GM19397 (cell line): ENCODE data around the gene NCOA4.
"Not testable (repeated sequence)": the region's sequence is repeated elsewhere in the genome, so short reads cannot be mapped to it uniquely, and the experiment has no call there.

Experiments
- ATAC-seq: cut with Tn5 transposase; IDR thresholded peaks from one replicate; pipeline ENCODE4 v1.9.1; 2021; ENCODE audit warnings: mild to moderate bottlenecking, moderate library complexity; ENCODE audit not compliant: unreplicated experiment

Gene NCOA4

DNA sequence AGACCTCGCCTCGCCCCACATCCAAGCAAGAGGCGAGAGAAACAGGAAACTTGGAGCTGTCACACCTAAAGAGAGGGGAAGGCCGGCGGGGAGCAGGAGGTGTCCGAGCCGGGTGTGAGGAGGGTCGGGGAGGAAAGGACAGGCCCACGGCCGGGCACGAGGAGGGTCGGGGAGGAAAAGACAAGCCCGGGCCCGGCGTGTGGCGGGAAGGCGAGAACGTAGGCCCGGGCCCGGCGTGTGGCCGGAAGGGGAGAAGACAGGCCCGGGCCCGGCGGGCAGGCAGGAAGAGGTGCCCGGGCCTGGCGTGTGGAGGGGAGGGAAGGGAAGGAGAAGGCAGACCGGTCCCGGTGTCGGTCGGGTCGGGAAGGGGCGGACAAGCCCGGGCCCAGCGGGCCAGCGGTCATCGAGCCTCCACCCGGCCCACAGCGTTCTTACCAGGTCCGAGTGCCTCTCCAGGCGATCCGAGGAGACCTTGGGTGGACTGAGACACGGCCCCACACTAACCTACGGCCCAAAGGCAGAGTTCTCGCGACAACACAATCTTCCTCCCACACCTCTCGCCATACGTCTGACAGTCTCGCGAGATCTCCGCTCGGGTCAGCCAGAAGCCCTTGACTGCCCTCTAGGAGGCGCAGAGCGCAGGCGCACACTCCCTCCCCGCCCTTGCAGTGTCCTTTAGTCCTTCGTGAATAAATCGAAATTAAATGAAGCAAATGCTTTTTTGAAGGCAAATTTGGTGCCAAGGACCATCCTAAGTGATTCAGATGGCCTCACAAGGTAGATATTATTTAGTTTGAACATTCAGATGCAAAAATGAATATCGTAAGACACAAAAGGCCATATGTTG is at the start of gene NCOA4:
Gene NCOA4 (minus strand): TSS at position 533 of the 847 bp plus-strand sequence. CDS start 13,943 bp downstream, outside the sequence.
- peak; percentile 95 for ATAC-seq

DNA sequence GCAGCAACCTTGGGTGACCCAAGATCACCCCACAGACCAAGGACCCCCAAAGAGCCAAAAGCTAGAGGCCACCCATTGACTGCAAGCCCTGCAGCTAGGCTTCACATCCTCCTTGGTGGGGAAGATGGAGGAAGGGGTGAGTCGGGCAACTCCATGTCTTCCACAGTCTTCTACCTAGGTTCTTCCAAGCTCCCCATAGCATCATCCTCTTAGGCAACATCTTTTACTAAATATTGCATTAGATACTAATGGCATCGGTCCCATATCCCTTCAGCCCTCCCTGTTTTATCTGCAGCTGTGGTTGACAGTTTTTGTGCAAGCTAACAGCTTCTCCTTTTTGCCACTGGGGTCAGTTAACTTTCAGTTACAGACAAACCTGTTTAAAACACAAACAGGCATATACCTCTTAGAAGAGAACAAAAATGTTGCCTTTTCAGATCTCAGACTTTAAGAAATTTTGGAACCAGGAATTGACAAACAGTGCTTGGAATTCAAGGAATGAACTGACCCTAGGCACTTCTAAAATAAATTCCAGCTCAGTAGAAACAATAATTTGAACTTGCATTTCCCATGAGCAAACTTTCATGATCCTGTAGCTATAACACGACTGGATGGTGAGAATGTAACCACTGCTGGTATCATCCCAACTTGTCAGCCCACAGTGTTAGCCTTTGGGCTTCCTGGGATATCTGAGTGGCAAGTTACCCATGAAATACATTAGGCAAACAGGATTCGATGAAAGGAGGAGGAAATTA is 49.6 kb upstream of the NCOA4 start:
- no peak for ATAC-seq

DNA sequence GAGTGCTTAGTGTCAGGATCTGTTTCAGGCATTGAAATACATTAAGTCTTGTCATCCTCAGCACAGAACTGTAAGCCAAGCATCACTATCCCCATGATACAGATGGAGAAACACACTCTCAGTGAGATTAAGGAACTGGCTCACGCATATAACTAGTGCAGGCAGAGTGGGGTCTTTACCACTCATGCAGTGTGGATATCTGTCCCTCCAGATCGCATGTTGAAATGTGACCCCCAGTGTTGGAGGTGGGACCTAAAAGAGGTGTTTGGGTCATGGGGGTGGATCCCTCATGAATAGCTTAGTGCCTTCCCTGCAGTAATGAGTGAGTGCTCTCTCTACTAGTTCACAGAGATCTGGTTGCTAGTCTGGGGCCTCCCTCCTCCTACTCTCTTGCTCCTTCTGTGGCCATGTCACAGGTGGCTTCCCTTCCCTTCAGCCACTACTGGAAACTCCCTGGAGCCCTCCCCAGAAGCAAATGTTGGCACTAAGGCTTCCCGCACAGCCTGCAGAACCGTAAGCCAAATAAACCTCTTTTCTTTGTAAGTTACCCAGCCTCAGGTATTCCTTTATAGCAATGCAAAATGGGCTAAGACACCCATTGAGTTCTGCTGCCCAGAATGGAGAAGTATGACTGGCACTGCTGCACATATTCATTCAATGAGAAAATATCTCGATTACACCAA is 47.4 kb upstream of the NCOA4 start:
- no peak for ATAC-seq

DNA sequence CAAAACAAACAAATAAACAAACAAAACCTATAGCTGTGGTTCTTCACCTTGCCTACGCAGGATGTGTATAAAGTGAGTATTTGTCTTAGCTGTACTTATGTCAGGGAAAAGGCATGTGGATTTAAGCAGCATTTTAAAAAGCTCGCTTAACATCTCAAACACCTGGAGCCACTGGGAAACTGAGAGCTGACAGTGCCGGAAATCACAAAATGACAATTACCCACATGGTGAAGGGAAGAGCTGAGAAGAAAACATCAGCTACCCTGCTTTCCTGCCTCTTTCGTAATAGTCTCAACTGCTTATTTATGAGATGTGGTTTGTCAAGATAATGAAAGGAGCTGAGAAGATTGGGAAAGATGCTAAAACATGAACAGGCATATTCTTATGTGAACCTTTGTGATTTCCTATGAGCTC is 46.7 kb upstream of the NCOA4 start:
- no peak for ATAC-seq

DNA sequence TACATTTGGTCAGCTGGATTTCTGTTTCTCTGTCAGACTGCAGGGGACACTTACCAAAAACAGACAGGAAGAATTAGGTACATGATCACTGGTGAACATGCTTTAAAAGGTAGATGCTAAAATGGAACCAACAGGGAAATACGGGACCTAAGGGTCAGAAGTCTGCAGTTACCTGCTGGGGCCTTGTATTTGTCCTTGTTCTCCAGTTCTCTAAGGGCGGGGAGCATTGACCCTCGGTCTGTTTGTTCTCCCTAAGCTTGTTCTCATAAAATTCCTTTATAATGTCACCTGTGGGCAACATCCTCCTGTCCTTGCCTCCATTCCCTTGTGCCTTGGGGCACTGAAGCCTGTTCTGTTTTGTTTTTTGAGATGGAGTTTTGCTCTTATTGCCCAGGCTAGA is 45.4 kb upstream of the NCOA4 start:
- ATAC-seq = no peak

DNA sequence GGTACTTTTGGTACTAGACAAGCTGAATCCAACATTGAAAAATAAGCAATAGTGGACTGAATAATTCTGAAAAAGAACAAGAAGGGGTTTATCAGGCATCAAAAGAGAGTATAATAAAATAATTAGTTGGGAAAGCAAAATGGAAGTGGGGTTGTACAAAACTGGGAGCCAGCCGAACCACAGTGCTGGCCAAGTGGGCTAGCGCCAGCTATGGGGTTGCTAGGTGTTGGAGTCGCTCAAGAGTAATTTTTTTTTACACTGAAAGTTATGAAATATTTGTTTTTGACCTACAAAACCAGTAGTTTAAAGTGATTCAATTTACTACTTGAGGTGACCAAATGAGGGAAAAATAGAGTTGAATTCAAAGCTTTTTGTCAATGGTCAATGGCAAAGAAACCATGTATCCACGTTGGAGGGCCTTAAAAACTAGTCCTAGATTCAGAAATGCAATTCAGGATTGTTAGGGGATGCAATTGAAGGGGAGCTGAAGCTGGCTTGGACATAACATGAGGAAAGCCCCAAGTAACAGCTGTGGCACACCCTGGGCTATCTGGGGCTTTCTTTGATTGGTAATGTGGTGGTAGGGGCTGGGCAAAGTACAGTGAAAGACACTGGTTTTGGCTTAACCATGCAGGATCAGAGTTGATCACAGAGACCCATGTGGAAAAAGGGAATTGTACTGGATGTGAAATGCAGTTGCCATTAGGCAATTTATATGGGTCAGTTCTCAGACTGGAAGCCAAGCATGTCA is 43.9 kb upstream of the NCOA4 start:
- no peak for ATAC-seq

DNA sequence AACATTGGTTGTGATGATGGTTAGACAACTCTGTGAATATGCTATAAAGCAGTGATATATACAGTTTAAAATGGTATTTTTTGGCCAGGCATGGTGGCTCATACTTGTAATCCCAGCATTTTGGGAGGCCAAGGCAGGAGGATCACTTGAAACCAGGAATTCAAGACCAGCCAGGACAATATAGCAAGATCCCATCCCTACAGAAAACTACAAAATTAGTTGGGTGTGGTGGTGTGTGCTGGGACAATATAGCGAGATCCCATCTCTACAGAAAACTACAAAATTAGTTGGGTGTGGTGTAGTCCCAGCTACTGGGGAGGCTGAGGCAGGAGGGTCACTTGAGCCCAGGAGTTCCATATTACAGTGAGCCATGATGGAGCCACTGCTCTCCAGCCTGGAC is 43.1 kb upstream of the NCOA4 start:
- no peak for ATAC-seq

DNA sequence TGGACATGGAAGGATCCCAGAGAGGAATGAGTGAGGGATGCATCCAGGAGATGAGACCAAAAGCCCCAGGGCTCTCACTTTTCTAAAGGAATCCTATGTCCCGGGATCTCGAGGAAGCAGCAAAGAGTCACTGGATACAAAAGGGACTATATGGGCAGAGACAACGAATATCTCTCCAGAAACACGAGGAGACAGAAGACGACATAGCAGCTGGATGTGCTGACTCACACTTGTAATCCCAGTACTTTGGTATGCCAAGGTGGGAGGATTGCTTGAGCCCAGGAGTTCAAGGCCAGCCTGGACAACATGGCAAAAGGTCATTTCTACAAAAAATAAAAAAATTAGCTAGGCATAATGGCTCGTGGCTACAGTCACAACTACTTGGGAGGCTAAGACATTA is 40.3 kb upstream of the NCOA4 start:
- no peak for ATAC-seq

DNA sequence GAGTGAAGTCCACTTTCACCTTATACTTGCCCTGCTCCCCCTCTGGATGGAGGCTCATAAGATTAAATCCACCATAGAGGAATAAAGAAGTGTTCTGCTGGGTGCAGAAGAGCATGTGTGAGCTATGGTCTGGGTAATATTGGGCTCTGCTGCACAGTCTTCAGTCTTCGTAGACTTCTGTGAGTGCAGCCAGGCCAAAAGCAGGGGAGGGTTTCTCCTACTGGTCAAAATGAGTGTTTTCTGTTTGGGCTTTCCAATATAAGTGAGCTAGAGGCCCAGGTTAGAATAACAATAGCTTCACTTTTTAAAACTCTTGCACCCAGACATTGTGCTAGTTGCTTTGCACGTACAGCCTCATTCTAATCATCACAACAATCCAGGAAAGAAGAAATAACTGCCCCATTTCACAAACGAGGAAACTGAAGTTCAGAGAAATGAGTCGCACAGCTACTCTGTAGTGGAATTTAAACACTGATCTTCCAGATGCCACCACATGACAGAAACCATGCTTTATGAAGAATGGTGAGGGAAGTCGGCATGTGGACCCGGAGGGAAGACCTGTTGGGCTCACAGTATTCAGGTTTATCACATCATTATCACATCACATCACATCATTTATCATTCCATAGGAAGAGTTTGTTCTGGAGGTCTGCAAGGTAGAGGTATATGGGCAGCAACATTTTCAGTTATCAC is 39.5 kb upstream of the NCOA4 start:
- ATAC-seq = no peak

DNA sequence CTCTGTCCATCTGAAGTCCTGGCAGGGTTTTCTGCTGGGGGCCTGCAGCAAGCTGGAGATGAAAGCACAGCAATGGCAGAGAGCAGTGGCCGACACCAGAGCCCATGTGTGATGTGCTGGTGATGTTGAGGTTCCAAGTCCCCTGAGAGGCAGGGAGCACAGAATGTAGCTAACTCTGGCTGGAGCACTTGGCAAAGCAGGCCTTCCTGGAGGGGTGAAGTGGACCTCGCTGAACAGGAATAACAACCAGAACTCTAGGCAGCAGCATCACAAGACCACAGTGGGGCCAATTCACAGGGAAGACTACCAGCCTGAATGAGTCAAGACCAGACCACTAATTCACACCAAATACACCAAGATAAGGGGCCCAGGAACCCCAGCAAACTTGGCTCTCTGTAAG is 38.5 kb upstream of the NCOA4 start:
- ATAC-seq = no peak

DNA sequence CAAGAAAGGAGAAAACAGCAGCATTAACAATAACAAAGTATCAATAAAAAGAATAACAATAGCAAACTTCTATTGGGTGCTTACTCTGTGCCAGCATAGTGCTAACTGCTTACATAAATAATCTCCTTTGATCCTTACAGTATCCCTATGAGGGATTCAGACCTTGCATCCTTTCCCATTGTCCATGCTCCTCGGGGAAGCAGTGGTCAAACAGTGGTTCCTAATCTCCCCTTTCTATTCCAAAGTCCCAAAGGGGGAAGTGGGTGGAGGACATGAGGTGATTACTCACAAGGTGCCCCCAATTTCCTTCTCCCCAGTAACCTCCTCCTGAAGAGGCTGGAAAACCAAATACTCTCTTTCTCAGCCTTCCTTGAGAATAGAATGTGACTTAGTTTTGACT is 37.7 kb upstream of the NCOA4 start:
- ATAC-seq = no peak

DNA sequence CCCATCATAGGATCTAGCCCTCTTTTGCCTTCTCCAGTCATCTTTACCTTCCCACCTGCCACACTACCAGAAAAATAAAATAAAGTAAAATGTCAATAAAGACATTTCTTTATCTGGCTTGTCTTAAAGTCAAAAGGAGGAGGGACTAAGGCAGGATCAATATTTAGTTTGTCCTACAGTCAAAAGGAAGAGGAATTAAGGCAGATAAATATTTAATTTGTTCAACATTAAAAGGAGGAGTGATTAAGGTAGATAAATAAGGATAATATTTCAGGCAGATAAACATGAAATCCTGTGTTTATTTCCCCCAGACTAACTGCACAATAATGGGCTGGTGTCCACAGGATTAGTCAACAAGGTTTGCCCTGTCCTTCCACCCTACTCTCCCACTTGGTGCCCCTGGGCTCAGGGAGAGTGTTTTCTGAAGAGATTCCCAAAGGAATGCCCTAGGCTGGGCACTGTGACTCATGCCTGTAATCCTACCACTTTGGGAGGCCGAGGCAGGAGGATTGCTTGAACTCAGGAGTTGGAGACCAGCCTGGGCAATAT is 33.9 kb upstream of the NCOA4 start:
- no peak for ATAC-seq

DNA sequence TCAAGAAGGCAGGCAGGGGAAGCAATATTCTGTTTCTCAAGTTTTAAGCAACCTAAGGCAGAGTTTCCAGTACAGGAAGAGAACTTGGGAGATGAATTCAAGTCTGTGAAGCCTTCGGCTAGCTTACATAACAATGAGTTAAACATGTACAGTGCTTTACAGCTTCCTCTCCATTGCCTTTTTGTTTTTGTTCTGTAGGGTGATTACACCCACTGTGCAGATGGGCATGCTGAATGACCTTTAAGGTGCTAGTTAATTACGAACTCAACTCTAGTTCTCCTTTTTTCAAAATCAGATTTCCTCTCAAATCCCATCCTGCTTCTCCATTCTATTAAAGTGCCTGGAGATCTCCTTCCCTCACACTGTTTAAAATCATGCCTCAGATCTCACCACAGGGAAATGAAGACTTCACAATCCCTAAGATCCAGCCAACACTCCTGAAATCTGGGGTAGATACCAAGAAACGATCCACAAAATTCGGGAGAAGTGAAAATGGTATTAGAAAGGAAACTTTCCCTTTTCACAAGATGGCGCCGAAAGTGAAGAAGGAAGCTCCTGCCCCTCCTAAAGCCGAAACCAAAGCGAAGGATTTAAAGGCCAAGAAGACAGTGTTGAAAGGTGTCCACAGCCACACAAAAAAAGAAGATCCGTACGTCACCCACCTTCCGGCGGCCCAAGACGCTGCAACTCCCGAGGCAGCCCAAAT is 32.5 kb upstream of the NCOA4 start:
- no peak for ATAC-seq

DNA sequence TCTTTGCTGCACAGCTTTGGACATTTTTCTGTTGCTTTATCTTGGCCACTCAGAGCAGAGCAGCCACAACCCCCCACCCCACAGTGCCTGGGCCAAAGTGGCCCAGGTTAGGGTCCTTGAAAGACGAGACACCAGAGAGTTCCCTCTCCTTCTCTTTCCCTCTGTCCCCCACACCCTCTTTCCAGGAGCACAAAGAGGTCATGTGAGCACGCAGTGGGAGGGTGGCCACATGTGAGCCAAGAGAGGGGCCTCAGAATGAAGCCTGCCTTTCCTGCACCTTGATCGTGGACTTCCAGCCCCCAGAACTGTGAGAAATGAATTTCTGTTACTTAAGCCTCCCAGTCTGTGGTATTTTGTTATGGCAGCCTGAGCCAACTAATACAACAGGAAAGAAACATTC is 30.3 kb upstream of the NCOA4 start:
- no peak for ATAC-seq

DNA sequence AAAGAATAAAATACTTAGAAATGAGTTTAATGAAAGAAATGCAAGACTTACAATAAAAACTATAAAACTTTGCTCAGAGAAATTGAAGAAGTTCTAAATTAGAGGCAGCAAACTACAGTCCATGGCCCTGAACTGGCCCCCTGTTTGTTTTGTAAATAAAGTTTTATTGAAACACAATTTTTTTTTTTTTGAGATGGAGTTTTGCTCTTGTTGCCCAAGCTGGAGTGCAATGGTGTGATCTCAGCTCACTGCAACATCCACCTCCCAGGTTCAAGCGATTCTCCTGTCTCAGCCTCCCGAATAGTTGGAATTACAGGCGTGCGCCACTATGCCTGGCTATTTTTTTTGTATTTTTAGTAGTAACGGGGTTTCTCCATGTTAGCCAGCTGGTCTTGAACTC is 27.5 kb upstream of the NCOA4 start:
- ATAC-seq = not testable (repeated sequence)

DNA sequence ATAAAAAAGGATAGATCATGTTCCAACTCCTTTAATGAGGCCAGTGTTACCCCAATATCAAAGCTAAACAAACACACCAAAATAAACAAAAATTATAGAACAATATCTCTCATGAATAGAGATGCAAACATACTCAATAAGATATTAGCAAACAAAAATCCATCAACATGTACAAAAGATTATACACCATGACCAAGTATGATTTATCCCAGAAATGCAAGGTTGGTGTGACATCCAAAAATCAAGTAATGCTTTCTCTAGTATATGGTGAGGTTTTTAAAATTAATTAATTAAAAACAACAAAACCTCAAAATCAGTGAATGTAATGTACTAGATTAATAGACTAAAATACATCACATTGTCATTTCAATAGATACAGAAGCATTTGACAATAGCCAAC is 26.6 kb upstream of the NCOA4 start:
- no peak for ATAC-seq

DNA sequence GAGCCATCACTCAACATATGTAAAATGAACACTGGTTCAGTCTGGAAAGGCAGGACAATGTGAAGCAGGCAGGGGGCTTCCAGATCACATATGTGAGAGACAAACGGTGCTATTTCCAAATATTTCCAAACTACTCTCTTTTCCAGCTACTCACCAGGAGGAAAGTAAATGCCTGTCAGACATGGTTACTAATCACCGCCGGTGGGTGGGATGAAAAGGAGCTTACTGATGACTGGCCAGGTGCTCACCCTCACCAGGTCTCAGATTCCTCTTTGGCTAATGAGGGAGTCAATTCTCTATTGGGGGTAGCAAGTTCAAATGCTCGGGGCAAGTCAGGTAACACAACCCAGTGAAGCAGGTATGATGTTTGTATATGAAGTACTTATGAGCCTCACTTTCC is 25.3 kb upstream of the NCOA4 start:
- ATAC-seq = no peak

DNA sequence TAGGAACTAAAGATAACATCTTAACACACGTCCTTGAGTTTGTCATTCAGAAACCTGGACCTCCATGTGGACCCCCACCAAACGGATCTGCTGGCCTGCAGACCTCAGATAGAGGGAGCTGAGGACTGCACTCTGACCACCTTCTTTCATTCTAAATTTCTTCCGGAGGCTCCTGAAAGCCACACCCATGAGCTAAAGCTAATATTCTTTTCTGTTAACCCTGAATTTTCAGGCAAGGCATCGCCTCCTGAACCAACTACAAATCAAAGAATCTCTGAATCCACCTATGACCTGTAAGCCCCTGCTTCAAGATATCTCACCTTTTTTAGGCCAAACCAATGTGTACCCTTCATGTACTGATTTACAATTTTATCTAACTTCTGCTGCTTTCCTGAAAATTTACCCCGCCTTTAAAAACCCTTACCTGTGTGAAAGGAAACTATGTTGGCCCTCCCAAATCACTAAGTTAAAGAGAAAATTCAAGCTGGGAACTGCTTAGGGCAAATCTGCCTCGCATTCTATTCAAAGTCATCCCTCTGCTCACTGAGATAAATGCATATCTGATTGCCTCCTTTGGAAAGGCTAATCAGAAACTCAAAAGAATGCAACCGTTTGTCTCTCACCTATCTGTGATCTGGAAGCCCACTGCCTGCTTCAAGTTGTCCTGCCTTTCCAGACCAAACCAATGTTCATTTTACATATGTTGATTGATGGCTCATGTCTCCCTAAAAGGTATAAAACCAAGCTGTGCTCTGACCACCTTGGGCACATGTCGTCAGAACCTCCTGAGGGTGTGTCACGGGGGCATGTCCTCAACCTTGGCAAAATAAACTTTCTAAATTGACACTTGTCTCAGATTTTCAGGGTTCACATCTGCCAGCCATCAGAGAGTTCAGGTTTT is 23.4 kb upstream of the NCOA4 start:
- no peak for ATAC-seq
